Activated T-helper 9 cell treated with anti-CD3 and anti-CD28 coated beads, Interleukin-2, amount 50 U/mL, for 16 hours (primary cell): ENCODE results near the gene CYGB.
"Not testable (repeated sequence)": the region's sequence is repeated elsewhere in the genome, so short reads cannot be mapped to it uniquely, and the experiment has no call there.

Source experiments
- DNase-seq: peaks from one replicate; pipeline ENCODE4 v3.0.0-alpha.2; 2020; ENCODE audit warnings: low read depth

The CYGB gene

DNA sequence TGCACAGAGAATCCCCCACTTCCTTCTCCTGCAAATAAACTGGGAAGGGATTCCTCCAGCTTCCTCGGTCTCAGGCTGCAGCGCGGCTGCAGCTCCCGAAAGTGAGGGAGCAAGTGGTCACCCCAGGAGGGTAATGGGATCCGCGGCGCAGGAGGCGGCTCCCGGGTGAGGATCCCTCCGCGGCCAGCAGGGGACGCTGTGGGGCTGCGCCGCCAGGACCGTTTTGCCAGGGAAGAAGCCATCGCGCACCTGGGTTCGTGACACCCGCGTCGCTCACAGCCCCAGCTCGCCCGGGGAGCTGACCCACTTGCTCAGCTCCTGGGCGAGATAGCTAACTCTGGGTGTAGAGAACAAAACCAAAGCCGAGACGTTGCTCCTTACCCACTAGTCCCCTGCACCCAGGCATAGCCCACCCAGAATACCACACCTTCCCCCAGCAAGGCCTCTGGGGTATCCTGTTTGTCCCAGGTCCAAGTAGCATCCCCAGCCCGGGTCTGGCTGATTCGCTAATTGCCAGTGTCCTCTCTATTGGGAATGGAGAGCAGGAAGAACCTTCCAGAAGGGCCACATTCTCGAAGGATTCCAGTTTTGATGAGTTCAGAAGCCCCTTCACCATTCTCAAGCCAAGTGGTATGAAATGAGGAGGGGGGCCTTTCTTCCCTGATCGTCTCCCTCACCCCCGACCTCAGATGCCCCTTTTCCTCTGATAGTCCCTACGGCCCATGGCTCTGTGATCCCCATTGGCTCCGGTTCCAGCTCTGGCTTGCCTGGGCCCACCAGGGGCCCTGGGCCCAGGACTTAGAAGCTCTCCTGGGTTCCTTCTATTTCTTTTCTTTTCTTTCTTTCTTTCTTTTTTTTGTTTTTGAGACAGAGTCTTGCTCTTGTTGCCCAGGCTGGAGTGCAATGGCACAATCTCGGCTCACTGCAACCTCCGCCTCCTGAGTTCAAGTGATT is 14.1 kb downstream of the CYGB start:
- DNase-seq = peak; percentile 75

DNA sequence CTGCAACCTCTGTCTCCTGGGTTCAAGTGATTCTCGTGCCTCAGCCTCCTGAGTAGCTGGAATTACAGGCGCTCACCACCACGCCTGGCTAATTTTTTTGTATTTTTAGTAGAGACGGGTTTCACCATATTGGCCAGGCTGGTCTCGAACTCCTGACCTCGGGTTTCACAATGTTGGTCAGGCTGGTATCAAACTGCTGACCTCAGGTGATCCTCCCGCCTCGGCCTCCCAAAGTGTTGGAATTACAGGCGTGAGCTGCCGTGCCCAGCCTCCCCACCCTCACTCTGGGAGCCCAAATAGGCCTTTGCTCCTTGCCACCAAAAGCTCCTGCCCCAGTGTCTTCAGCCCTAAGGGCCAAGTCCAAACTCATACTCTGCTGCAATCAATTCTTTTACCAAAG is 15.8 kb downstream of the CYGB start:
- not testable (repeated sequence) for DNase-seq

DNA sequence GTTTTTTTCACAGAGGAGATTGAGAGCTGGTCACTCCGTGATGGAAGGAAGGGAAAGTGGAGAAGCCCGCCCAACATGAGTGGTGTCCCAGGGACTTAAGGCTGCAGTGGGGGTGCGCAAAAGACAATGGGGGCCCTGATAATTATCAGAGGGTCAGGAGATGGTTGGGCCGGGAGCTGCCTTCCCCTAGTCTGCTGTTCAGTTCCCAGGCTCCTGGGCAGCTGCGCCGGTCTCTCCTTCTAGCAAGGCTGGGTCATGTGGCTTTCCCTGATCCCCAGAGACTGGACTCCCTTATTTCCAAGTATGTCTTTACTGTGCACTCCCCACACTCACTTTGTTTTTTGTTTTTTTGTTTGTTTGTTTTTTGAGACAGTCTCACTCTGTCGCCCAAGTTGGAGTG is 16.2 kb downstream of the CYGB start:
- no peak for DNase-seq

DNA sequence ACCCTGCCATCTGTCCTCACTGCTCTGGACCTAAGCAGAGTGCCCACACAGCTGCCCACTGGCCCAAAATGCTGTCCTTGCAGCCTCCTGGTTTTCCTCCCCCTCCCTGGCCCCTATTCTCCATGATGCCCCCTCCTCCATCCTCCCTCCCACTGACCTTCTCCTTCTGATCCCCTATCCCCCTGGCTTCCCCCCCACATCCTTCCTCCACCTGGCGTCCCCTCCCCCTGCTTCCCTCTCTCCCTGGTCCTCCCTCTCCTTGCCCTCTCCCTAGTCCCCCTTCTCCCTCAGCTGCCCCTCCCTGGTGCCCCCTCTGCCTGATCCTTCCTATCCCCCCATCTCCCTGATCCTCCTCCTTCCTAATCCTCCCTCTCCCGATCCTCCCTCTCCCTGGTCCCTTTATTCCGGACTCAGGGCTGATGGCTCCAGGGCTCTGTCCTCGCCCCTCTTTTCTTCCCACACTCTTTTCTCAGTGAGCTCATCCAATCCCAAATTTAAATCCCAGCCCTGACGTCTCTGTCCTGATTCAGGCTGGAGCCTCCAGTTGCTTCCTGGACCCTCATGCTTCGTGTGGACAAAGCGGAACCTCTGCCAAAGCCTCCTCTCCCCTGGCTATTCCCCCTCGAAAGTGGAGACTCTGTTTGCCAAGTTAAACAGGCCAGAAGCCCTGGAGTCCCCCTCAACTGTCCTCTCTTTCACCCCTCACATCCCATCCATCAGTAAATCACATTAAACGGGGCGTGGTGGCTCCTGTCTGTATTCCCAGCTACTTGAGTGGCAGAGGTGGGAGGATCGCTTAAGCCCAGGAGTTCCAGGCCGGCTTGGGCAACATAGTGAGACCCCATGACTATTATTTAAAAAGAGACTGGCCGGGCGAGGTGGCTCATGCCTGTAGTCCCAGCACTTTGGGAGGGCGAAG is 18.2 kb downstream of the CYGB start:
- DNase-seq = no peak

DNA sequence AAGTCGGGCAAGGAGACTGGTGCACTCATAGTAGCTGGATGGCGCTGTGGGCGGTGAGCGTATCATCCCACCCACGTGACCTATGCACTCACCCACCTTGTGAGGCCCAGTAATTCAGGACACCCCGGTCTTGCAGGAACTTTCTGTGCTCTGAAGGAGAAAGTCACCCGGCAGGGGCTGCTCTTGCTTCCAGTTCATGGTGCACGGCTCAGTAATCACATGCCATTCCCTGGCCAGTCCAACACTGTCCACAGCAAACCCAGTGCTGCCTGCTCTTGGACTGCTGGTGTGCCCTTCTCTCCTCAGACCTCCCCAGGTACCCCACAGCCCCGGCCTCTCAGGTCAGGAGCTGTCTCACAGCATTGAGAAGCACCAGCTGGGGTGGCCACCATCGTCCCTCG is 19.9 kb downstream of the CYGB start:
- no peak for DNase-seq

DNA sequence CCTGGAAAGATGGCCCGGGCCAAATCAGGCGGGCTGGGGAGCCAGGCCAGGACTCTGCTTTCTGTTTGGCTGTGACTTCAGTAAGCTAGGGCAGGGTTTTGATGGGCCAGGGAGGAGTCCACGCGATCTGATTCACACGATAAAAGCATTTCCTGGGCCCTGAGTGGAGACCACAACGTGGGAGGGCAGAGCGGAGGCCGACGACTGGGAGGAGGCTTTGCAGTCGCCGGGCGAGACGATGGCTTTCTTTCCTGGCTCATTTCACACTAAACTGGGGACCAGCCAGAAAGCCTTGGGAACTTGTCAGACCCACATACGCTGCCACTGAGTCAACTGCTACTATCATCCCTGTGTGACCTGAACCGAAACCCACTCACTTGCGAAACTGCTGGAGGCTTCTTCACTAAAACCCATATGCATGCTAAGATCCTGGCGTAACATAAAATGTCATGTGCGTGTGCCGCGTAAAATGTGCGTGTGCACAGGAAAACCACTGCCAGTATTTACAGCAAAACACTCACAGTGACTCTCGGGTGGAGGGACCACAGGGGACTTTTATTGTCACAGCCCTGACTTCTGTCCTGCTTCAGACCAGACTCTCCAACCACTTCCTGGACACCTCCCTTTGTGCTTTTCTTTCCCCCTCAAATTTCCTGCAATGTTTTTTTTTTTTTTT is 22.1 kb downstream of the CYGB start:
- peak; percentile 72 for DNase-seq

DNA sequence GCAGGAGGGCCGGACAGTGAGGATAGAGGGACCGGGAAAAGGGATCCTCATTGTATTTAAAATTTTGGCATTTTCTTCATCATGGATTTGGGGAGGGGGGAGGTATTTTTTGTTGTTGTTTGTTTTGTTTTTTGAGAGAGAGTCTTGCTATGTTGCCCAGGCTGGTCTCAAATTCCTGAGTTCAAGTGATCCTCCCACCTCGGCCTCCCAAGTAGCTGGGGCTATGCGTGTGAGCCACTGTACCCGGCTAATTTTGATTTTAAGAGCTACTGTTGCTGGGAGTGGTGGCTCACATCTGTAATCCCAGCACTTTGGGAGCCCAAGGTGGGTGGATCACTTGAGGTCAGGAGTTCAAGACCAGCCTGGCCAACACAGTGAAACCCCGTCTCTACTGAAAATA is 23.2 kb downstream of the CYGB start:
- DNase-seq = not testable (repeated sequence)

DNA sequence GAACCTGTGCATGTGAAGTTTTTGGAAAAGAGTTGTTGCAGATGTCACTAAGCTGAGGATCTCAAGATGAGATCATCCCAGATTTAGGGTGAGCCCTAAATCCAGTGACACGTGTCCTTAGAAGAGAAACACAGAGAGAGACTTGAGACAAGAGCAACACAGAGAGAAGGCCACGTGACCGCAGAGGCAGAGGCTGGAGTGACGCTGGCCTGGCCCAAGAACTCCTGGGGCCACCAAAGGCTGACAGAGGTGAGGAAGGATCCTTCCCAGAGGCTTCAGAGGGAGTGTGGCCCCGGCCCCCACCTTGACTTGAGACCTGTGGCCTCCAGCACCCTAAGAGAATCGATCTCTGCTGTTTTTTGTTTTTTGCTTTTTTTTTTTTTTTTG is 24.2 kb downstream of the CYGB start:
- DNase-seq = no peak

DNA sequence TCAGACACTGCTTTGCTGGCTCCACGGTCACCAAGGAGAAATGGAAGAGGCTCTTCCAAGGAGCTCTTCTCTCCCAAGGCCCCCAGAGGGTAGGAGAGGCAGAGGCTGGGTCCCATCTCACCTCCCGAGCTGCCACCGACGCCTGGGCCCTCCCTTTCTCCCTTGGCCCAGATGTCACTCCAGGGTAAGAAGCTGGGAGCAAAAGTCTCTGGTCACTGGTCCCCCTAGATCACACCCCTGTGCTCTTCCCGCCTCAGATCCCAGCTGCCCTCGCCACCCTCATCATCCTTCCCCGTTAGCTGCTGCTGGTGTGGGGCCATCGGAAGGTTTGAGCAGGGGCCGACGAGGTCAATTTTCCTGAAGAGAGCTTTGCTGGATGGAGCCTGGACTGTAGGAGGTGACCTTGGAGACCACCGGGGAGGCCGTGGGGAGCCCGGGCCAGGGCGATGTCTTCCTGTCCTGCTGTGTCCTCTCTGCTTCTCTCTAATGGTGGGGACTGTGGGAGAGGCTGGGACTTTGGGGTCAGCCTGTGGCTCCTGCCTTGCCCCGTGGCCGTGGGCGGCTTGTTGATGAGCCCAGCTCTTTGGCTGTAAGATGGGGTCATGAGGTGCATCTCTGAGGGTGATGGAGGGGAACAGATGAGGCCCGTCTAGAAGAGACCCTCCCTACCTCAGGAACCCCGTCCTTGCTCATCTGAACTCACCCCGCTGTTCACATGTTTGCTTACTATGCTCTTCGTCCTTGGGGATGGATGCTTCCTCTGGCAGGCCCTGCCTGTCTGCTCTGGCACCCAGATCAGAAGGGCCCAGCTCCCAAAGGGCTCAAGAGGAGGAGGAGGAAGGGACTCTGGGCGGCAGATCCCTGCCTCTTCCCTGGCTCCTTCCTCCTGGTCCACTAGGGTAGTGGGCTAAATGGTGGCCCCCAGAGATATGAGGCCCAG is 24.9 kb downstream of the CYGB start:
- no peak for DNase-seq

DNA sequence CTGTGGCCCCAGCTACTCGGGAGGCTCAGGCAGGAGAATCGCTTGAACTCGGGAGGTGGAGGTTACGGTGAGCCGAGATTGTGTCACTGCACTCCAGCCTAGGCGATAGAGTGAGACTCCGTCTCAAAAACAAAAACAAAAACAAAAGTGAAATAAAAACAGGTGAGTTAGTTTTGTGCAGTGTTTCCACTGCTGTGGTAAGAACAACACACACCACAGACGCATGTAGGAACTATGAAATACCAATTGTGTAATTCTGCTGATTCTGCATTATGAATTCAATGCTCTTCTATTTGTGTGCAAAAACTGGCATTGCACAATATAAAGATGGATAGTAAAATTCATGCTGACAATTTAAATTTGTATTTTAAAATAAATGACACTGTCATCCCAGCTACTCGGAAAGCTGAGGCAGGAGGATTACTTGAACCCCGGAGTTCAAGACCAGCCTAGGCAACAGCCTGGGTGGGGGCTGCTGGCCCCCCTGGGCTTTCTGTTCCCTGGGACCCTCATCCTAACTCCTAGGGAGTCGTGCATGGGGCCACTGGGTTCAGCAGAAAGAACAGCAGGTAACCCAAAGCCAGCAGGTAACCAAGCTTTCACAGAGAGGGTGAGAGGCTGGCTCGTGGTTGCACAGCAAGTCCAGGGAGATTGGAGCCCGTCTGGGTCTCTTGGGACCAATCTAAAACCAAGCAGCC is 25.7 kb downstream of the CYGB start:
- no peak for DNase-seq

DNA sequence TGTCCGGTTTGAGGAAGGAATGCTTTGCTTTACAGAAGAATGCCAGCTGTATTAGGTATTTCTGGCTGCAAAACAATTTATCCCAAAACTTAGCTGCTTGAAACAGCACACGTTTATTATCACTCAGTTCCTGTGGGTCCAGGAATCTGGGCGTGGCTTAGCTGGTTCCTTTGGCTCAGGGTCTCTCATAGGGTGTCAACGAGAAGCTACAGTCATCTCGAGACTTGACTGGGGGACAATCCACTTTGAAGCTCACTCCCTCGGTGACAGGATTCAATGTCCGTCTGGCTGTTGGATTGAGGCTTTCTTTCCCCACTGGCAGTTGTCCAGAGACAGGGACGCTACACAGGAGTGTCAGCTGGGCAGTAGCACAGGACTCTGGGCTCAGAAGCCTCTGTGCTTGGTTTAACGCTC is 26.7 kb downstream of the CYGB start:
- DNase-seq = no peak

DNA sequence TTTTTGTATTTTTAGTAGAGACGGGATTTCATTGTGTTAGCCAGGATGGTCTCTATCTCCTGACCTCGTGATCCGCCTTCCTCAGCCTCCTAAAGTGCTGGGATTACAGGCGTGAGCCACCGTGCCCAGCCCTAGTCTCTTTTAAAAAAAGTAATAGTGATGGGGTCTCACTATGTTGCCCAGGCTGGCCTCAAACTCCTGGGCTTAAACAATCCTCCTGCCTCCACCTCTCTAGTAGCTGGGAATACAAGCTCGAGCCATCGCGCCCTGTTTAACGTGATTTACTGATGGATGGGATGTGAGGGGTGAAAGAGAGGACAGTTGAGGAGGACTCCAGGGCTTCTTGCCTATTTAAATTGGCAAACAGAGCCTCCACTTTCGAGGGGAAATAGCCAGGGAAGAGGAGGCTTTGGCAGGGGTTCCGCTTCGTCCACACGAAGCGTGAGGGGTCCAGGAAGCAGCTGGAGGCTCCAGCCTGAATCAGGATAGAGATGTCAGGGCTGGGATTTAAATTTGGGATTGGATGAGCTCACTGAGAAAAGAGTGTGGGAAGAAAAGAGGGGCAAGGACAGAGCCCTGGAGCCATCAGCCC is 28.9 kb downstream of the CYGB start:
- not testable (repeated sequence) for DNase-seq

DNA sequence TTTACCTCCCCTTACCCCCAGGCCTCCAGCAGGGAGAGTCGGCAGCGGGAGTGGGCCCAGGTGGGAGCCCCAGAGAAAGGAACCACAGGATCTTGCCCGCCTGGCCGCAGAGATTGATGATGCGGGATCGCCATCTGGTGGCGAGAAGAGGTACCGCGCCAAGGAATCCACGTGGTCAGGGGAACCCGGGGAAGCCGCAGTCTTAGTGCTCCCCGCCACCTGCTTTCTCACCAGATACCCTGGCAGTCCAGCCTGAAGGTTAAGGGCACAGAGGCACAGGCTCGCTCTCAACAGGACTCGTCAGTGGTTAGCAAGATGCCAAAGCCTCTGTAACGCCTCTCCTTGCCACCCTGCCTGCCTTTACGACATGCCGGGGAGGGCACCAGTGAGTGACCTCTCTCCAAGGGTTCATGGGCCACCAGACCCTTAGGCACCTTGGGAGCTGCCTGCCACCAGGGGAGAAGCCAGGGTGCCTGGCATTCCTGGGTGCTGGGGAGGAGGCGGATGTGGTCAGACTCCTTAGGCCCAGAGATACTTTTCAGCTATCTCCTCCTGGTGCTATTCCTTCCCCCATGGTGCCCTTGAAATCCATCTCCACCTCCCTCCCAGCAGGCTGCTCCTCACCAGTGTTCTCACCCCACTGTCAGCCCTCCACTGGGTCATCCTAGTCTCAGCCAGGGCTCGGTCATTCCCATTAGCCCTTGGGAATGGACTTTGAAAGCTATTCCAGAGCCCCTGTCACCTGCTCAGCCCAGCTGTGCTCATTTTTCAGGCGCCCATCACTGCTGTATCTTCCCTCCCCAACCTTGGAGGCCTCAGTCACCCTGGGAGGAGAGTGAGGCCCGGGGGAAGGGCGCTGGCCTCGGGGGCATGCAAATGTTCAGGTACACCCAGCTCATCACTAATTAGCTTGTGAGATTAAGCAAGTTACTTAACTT is 30.8 kb downstream of the CYGB start:
- DNase-seq = peak; percentile 81

DNA sequence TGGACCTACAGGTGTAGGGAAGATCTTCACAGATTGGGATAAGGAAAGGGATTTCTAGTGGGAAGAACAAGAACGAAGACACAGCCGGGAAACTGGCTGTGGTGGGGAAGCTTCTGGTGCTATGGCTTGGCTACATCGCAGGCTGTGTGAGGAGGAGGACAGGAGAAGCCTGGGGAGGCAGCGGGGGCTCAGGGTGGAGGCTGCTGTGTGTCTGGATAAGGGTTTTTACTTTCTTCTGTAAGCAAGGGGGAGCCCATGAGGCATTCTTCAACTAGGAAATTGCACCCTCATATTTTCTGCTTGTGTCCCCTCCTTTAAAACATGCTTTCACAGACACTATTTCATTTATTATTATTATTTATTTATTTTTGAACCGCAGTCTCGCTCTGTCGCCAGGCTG is 33.4 kb downstream of the CYGB start:
- no peak for DNase-seq

DNA sequence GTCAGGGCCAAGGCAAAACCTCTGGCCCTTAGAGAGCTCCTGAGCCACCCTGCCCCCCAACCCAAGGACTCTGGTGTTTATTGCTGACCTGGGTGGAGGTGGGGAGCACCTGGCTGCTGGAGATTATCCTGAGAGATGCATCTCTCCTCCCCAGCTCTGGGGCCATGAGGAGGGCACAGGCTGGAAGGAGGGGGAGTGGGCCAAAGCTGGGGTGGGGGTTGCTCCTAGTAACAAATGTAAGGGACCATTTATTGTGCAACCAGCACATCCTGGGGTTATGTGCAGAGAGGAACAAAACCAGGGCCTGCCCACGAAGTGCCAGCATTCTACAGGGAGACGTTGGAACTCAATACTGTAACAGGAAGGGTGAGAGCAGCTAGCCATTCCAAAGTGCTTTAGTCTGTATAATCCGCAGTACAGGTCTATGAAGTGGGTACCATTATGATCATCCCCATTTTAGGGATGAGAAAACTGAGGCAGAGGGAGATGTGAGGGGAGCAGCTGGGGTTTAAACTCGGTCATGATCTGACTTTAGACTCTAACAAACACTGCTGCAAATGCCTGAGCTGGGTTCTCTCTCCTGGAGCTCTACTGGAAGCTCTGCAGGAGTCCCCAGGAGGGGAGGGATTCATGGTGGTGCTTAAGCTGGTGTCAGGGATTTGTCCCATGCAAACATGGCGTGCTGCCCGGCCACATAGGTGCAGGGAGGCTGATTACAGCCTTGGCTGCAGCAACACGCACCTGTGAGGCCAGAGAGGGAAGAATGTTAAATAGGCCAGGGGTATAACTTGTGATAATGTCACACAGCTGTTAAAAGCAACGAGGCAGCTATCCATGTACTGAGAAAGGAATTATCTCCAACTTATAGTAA is 34.9 kb downstream of the CYGB start:
- DNase-seq = no peak

DNA sequence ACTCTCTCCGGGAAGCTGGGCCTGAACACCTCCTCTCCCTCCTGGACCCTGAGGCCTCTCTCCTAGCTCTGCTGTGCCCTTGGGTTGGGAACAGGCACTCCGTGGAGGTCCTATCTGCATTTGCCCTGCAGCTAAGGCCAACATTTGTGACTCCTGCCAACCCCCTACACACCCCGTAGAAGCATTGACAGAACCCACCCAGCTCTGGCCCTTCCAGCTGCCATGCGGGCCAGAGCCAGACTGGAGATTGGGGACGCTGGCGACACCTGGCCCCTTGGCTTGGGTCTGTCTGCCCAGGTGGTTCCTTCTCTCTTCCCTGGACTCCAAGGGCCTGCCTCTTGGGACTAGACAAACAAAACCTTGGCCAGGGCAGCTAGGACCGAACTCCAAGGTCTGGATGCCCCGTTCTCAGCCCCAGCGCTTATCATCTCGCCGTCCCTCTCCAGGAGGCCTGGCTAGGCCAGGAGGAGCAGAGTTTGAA is 35.6 kb downstream of the CYGB start:
- DNase-seq = no peak

DNA sequence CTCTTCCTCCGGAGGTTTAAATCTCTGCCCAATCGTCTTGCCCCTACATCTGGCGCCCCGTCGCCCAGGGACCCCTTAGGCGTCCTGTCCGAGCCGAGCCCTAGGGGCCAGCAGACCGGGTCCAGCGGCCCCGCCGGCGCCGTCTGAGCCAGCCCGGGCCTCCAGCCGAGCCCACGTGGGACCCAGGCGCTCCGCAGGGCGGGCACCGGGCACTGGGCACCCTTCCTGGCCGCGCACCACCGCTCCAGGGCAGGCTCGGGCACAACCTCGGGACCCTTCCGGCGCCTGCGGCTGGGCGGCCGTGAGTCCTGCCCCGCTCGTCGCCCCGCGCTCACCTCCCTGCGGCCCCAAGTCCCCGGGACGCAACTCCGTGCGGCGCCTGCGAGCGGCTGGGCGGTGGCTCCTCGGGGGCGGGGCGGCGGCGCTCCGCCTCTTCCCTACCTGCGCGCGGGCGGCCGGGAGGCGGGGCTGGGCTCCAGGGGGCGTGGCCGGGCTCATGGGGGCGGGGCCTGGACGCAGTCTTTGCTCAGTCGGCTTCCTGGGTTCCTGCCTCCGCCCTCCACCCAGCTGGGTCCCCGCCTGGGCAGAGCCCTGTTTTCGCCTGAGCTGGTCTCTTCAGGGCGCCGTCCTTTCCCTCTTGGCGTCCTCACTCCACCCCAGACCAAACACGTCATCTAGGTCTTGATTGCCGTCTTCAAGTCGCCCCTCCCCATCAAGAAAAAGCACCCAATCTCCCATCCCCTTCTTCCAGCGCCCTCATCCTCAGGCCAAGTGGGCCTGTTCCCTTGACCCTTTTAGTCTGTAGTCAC is 36.3 kb downstream of the CYGB start, which contains the start of gene RHBDF2:
Gene RHBDF2, minus strand, starts transcription at position 406 of the 809 bp plus-strand sequence. CDS start 19,899 bp downstream, outside the sequence.
- peak; percentile 93 for DNase-seq
